Measurements from ENCODE around the gene PDS5A.
"Not testable (repeated sequence)": the region's sequence is repeated elsewhere in the genome, so short reads cannot be mapped to it uniquely, and the experiment has no call there.

DNA sequence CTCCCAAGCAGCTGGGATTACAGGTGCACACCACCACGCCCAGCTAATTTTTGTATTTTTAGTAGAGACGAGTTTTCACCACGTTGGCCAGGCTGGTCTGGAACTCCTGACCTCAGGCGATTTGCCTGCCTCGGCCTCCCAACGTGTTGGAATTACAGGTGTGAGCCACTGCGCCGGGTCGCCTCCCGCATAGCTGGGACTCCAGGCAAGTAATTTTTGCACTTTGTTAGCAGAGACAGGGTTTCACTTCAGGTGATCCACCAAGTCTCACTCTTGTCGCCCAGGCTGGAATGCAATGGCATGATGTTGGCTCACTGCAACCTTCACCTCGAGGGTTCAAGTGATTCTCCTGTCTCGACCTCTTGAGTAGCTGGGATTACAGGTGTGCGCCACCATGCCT is 137.2 kb downstream of the PDS5A start:
- not testable (repeated sequence) for TF ChIP-seq CTCF (IDR thresholded peaks at IDR 0.05); POLR2AphosphoS5 (IDR thresholded peaks at IDR 0.05; ENCODE audit: insufficient read depth in 1 of 2, low read depth in 1 of 2); POLR2A (IDR thresholded peaks at IDR 0.05)

Measured in vagina (tissue), 2 donors.